ENCODE results near the gene STOML2. TPM values are rescaled to one million over a fixed set of nuclear protein-coding genes. Genes with fewer than 3 reads are reported as not detected.
"Not testable (repeated sequence)": the region's sequence is repeated elsewhere in the genome, so short reads cannot be mapped to it uniquely, and the experiment has no call there.

Gene STOML2
- 100 to 1,000 TPM; 125 to 135 (median 130) TPM for polyA plus RNA-seq (ENCODE audit: insufficient read length in 3 of 3)
- long read RNA-seq, donor 1, transcript STOML2-201 (10 exons, 1,278 nt), result major isoform, 36 of 63 reads
- long read RNA-seq, donor 1, partial matches to known transcripts, result 24 of 63 reads
- long read RNA-seq, donor 1, other reads (novel, unspliced or antisense), result 0 of 63 reads
- long read RNA-seq, donor 2, transcript STOML2-201 (10 exons, 1,278 nt), result major isoform, 50 of 60 reads
- long read RNA-seq, donor 2, partial matches to known transcripts, result 10 of 60 reads
- long read RNA-seq, donor 2, other reads (novel, unspliced or antisense), result 0 of 60 reads
- long read RNA-seq, donor 3, transcript STOML2-201 (10 exons, 1,278 nt), result major isoform, 98 of 144 reads
- long read RNA-seq, donor 3, partial matches to known transcripts, result 45 of 144 reads
- long read RNA-seq, donor 3, other reads (novel, unspliced or antisense), result 0 of 144 reads
- long read RNA-seq, donor 4, transcript STOML2-201 (10 exons, 1,278 nt), result major isoform, 63 of 100 reads
- long read RNA-seq, donor 4, partial matches to known transcripts, result 35 of 100 reads
- long read RNA-seq, donor 4, other reads (novel, unspliced or antisense), result 0 of 100 reads
- long read RNA-seq, donor 5, result 0 reads
- long read RNA-seq, donor 6, transcript STOML2-201 (10 exons, 1,278 nt), result major isoform, 47 of 97 reads
- long read RNA-seq, donor 6, partial matches to known transcripts, result 48 of 97 reads
- long read RNA-seq, donor 6, other reads (novel, unspliced or antisense), result 0 of 97 reads
- long read RNA-seq, donor 7, transcript STOML2-201 (10 exons, 1,278 nt), result major isoform, 77 of 113 reads
- long read RNA-seq, donor 7, partial matches to known transcripts, result 35 of 113 reads
- long read RNA-seq, donor 7, other reads (novel, unspliced or antisense), result 0 of 113 reads
- long read RNA-seq, donor 8, transcript STOML2-201 (10 exons, 1,278 nt), result major isoform, 95 of 148 reads
- long read RNA-seq, donor 8, partial matches to known transcripts, result 46 of 148 reads
- long read RNA-seq, donor 8, other reads (novel, unspliced or antisense), result 5 of 148 reads
- long read RNA-seq, donor 9, transcript STOML2-201 (10 exons, 1,278 nt), result major isoform, 57 of 79 reads
- long read RNA-seq, donor 9, partial matches to known transcripts, result 20 of 79 reads
- long read RNA-seq, donor 9, other reads (novel, unspliced or antisense), result 0 of 79 reads
- long read RNA-seq, donor 10, transcript STOML2-201 (10 exons, 1,278 nt), result major isoform, 64 of 104 reads
- long read RNA-seq, donor 10, partial matches to known transcripts, result 39 of 104 reads
- long read RNA-seq, donor 10, other reads (novel, unspliced or antisense), result 0 of 104 reads
- long read RNA-seq, donor 11, transcript STOML2-201 (10 exons, 1,278 nt), result major isoform, 49 of 78 reads
- long read RNA-seq, donor 11, partial matches to known transcripts, result 28 of 78 reads
- long read RNA-seq, donor 11, other reads (novel, unspliced or antisense), result 0 of 78 reads
- long read RNA-seq, donor 12, transcript STOML2-201 (10 exons, 1,278 nt), result major isoform, 23 of 31 reads
- long read RNA-seq, donor 12, partial matches to known transcripts, result 8 of 31 reads
- long read RNA-seq, donor 12, other reads (novel, unspliced or antisense), result 0 of 31 reads
- long read RNA-seq, donor 13, result 0 reads
- long read RNA-seq, donor 14, transcript STOML2-201 (10 exons, 1,278 nt), result major isoform, 63 of 80 reads
- long read RNA-seq, donor 14, partial matches to known transcripts, result 16 of 80 reads
- long read RNA-seq, donor 14, other reads (novel, unspliced or antisense), result 0 of 80 reads
- long read RNA-seq, donor 15, transcript STOML2-201 (10 exons, 1,278 nt), result major isoform, 20 of 46 reads
- long read RNA-seq, donor 15, partial matches to known transcripts, result 26 of 46 reads
- long read RNA-seq, donor 15, other reads (novel, unspliced or antisense), result 0 of 46 reads
- long read RNA-seq, donor 16, transcript STOML2-201 (10 exons, 1,278 nt), result major isoform, 164 of 347 reads
- long read RNA-seq, donor 16, partial matches to known transcripts, result 174 of 347 reads
- long read RNA-seq, donor 16, other reads (novel, unspliced or antisense), result 5 of 347 reads

GRCh38 chr9:35102769-35103659 is at the start of gene STOML2:
Gene STOML2, minus strand, starts transcription at chr9:35103131. Its CDS starts 37 bp downstream, at chr9:35103094.
- peak in 10 of 11 donors; percentile 89 to 97 (median 92) for DNase-seq (ENCODE audit: extremely low read depth in 1 of 11, low read depth in 9 of 11, low spot score in 4 of 11)

- not testable (repeated sequence) for DNase-seq (ENCODE audit: extremely low read depth in 1 of 11, low read depth in 9 of 11, low spot score in 4 of 11)
These were observed 45.1 kb upstream of the STOML2 start for GRCh38 chr9:35147941-35148563.

- no peak for DNase-seq (ENCODE audit: extremely low read depth in 1 of 11, low read depth in 9 of 11, low spot score in 4 of 11)
These were observed 39.1 kb upstream of the STOML2 start for GRCh38 chr9:35142037-35142436.

- DNase-seq (ENCODE audit: extremely low read depth in 1 of 11, low read depth in 9 of 11, low spot score in 4 of 11), result no peak
These were observed 37.2 kb upstream of the STOML2 start for GRCh38 chr9:35140093-35140492.

- DNase-seq (ENCODE audit: extremely low read depth in 1 of 11, low read depth in 9 of 11, low spot score in 4 of 11), result no peak
These were observed 33.9 kb upstream of the STOML2 start for GRCh38 chr9:35136866-35137265.

- no peak for DNase-seq (ENCODE audit: extremely low read depth in 1 of 11, low read depth in 9 of 11, low spot score in 4 of 11)
These were observed 33.1 kb upstream of the STOML2 start for GRCh38 chr9:35135988-35136387.

- no peak for DNase-seq (ENCODE audit: extremely low read depth in 1 of 11, low read depth in 9 of 11, low spot score in 4 of 11)
These were observed 32.0 kb upstream of the STOML2 start for GRCh38 chr9:35134920-35135319.

GRCh38 chr9:35116898-35117551 is 14.1 kb upstream of the STOML2 start:
- DNase-seq (ENCODE audit: extremely low read depth in 1 of 11, low read depth in 9 of 11, low spot score in 4 of 11), result peak in 10 of 11 donors; percentile 80 to 96 (median 89)

- DNase-seq (ENCODE audit: extremely low read depth in 1 of 11, low read depth in 9 of 11, low spot score in 4 of 11), result no peak
These were observed 13.6 kb upstream of the STOML2 start for GRCh38 chr9:35116539-35116897.

- peak; percentile 93 to 97 (median 96) for DNase-seq (ENCODE audit: extremely low read depth in 1 of 11, low read depth in 9 of 11, low spot score in 4 of 11)
These were observed 13.0 kb upstream of the STOML2 start, which contains the start of gene ATOSB for GRCh38 chr9:35115680-35116538. Gene ATOSB, minus strand, starts transcription at chr9:35115862. Its CDS starts 7,588 bp downstream, at chr9:35108274.

GRCh38 chr9:35114840-35115628 is 12.1 kb upstream of the STOML2 start:
- no peak for DNase-seq (ENCODE audit: extremely low read depth in 1 of 11, low read depth in 9 of 11, low spot score in 4 of 11)

- DNase-seq (ENCODE audit: extremely low read depth in 1 of 11, low read depth in 9 of 11, low spot score in 4 of 11), result peak in 5 of 11 donors; percentile 67 to 77 (median 75)
These were observed 11.3 kb upstream of the STOML2 start for GRCh38 chr9:35114113-35114839.
